ENCODE results near the gene NGF.

The NGF gene

GRCh38 chr1:115238336-115239147, 99.5 kb downstream of the NGF start:
- no peak for DNase-seq (ENCODE audit: low read depth)

- peak; percentile 72 for DNase-seq (ENCODE audit: low read depth)
Observed at GRCh38 chr1:115237507-115237906, 100.5 kb downstream of the NGF start.

DNA sequence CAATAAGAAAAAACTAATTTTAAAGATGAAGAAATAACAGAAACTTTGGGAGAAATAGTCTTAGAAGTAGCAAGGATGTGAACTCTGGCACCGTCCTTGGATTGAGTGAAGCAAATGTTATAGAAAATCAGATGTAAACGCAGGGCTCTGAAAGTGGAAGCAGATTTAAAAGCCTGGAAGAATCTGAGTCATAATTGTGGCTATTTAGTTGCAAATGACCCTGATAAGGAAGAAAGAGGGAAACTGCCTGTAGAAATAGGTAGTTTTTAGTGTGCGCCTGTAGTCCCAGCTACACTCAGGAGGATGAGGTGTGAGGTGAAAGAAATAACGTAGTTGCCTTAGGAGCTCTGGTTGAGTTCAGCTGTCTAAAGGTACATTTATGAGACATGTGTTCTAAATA, 101.0 kb downstream of the NGF start:
- DNase-seq (ENCODE audit: low read depth): no peak
